HG03097 (cell line): ENCODE results near the gene FPGS.

Source experiments
- ATAC-seq: cut with Tn5 transposase; IDR thresholded peaks from one replicate; pipeline ENCODE4 v1.9.1; 2021; ENCODE audit not compliant: unreplicated experiment, low FRiP score

The FPGS gene

DNA sequence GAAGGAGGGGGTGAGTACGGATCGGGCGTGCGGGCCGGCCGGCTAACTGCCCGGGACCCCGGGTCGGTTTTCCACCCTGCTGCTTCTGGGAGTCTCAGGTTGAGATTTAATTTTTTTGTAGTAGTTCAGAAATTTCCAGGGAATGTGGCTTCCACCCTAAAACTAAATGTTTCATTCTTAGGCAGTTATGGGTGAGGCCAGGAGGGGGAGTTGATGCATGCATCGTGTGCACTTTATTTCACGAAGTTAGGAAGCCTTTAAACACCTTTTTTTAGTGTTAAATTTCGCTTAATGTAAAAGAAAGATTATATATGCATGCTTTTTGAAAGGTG, 15.9 kb upstream of the FPGS start:
- no peak for ATAC-seq

DNA sequence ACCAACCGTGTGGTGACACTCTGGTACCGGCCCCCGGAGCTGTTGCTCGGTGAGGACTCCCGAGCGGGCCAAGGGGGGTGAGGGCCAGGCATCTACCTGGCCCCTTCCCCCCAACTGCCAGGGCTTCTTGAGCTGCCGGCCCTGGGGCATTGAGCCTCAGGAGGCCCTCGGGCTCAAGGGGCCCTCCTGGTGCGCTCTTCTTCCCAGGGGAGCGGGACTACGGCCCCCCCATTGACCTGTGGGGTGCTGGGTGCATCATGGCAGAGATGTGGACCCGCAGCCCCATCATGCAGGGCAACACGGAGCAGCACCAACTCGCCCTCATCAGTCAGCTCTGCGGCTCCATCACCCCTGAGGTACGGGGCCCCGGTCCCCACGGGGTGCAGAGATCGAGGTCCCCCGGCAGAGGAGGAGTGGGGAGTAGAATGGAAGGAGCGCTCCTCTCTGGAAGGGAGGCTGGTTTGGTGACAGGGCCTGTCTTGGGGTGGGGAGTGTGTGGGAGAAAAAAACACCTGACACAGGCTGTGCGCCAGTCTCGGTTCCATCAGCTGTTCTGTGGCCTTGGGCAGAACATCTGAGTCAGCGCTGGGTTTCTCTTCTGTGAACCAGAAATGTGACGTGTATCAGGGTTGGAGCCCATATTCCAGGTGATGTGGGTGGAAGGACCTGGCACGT, 14.2 kb upstream of the FPGS start:
- no peak for ATAC-seq

DNA sequence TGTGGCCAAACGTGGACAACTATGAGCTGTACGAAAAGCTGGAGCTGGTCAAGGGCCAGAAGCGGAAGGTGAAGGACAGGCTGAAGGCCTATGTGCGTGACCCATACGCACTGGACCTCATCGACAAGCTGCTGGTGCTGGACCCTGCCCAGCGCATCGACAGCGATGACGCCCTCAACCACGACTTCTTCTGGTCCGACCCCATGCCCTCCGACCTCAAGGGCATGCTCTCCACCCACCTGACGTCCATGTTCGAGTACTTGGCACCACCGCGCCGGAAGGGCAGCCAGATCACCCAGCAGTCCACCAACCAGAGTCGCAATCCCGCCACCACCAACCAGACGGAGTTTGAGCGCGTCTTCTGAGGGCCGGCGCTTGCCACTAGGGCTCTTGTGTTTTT, 13.5 kb upstream of the FPGS start:
- ATAC-seq = no peak

- ATAC-seq = no peak
Observed at GRCh38 chr9:127790094-127790855, 12.4 kb upstream of the FPGS start.

DNA sequence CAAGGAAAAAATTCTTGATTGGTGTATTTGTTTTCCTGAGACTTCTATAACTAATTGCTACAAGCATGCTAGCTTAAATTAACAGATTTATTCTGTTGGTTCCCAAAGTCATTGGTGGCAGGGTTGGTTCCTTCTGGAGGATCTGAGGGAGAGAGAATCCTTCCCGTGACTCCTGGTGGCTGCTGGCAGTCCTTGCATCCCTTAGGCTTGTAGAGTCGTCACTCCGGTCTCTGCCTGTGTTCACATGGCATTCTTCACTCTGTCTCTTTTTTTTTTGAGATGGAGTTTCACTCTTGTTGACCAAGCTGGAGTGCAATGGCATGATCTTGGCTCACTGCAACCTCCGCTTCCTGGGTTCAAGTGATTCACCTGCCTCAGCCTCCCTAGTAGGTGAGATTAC, 11.6 kb upstream of the FPGS start:
- no peak for ATAC-seq

GRCh38 chr9:127792417-127793031, 10.2 kb upstream of the FPGS start:
- no peak for ATAC-seq

GRCh38 chr9:127793093-127793708, 9.5 kb upstream of the FPGS start:
- no peak for ATAC-seq

GRCh38 chr9:127794001-127794791, 8.5 kb upstream of the FPGS start:
- no peak for ATAC-seq

- ATAC-seq = no peak
Observed at GRCh38 chr9:127796225-127796813, 6.4 kb upstream of the FPGS start.

DNA sequence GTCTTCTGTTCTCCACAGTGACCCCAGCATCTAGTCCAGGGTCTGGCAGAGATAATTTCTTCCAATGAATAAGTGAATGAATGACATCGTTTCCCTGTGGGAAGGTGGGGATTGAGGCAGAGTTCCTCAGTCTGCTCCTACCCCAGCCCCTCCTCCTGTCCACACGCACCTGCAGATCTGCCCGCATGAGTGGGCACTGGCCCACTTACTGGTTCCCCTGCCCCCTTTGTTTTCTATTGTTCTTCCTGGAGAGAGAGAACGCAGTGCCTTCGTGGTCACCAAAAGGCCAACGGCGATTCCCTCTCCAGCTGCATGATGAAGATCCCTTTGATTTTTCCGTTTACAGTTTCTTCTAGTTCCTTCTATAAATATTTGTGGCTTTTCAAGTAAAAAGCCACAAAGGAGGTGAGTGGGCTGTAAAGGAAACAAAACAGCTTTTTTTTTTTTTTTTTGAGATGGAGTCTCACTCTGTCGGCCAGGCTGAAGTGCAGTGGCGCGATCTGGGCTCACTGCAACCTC, 5.8 kb upstream of the FPGS start:
- ATAC-seq = no peak

DNA sequence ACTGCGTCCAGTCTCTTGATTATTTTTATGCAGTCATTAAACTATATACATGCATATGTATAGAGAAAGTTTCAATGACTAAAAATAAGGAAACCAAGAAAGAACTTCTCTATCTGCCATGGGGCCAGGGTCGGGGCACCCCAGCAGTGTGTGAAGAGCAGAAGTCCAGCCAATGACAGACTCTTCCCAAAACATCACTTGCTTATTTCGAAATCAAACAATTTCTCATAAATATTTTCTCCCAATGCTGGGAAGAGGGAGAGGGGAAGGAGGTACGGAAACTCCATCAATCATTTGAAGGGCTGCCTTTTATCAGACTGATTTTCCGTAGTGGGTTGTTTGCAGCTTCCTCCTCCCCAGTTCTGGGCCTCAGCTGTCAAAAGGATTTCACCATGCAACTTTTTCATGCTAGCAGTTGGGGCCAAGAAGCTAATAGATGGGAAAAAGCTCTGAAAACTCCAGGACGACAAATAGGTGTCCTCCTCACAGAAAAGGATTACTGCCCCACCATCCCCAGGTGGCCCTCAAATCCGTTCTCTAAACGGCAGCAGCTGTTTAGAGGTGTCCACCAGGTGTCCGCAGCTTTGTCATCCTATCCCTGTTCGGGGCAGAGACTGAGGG, 617 bp upstream of the FPGS start:
- no peak for ATAC-seq

- ATAC-seq = no peak
Observed at GRCh38 chr9:127803507-127804352, 1.0 kb downstream of the FPGS start.

DNA sequence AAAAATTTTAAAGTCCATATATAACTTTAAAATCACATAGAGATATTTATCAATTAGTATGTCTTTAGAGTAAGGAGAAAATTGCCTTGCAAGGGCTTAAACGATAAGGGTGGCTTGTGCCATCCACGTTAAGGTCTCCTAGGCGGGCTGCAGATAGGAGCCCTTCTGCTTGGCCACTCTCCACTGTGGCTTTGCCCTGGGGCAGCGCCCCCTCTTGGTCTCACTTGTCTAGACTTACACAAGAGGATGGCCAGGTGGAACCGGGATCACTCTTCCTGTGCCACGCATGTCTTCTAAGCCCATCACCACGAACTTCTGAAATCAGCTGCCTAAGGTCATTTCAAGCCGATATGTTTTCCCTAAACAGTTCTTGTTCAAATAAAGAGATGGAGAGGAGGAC, 2.9 kb downstream of the FPGS start:
- ATAC-seq = no peak

DNA sequence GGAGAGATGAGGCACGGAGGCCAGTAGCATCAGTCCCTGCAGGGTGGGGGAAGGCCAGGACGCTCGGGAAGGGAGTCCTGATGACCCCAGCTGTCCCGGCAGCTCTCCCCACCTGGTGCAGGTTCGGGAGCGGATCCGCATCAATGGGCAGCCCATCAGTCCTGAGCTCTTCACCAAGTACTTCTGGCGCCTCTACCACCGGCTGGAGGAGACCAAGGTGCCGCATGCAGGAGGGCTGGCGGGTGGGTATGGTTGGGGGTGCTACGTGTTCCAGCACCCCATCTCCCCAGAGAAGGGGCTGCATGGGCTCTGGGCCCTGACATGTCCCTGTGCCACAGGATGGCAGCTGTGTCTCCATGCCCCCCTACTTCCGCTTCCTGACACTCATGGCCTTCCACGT, 4.2 kb downstream of the FPGS start:
- no peak for ATAC-seq

DNA sequence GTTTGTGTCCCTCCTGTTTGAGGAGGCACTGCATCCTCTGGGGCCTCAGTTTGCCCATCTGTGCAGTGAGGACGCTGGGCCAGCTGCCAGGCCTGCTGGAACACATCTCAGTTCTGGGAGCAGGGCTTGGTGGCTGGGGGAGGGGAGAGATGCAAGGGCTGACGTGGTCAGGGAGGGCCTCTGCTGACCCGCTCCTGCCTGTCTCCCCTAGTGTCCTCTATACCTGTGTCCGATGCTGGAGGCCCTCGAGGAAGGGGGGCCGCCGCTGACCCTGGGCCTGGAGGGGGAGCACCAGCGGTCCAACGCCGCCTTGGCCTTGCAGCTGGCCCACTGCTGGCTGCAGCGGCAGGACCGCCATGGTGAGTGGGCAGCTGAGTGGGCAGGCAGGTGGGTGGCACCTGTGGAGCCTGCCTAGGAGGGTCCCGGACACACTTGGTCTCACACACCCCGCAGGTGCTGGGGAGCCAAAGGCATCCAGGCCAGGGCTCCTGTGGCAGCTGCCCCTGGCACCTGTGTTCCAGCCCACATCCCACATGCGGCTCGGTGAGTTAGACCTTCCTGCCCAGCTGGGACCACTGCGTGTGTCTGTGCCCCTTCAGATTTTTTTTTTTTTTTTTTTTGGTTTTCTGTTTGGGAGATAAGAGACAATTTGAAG, 5.8 kb downstream of the FPGS start:
- no peak for ATAC-seq

DNA sequence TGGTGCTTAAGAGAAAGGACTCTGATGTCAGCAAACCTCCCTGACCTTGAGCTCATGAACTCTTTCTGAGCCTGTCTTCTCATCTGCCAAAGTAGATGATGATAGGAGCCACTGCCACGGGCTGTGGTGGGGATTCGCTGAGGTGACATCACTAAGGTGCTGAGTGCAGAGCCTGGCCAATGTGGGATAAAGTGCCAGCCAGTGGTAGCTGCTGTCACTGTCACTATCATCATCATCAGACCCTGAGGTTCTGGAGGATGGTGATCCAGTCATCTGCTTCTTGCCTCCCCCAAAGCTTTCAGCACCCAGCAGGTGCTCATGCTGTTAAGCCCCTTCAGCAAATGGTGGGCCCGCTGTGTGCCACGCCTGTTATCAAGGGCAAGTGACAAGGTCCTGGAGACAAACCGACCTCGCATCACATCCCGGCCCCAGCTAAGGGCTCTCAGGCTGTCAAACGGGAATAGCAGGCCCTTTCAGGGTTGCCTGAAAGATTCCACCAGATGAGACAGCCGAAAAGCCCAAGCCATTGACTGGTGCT, 6.4 kb downstream of the FPGS start:
- ATAC-seq = no peak

- ATAC-seq = no peak
Observed at GRCh38 chr9:127809540-127810377, 7.1 kb downstream of the FPGS start.
